Calu3 (cell line): ENCODE results near the gene LTC4S. TPM values are rescaled to one million over a fixed set of nuclear protein-coding genes. Genes with fewer than 3 reads are reported as not detected.
A peak's percentile ranks its signal among the peaks of the same experiment; 100 is the strongest.

Experiments
- BruUV-seq: library from RNA; stranded (reverse); fragments of 400-500 nt; replicated peaks from 2 replicates; lab custom pipeline; 2021; lab: Mats Ljungman, UMichigan
- CTCF ChIA-PET: fragments of 300-600 bp; sonication (Branson Sonifier 250); formaldehyde crosslinking; loops from one replicate; lab custom pipeline; 2022; ENCODE audit warnings: antibody characterized with exemption; lab: Charles Lee
- DNase-seq: peaks from one replicate; pipeline ENCODE4 v3.0.0; 2022
- H3K27ac Mint-ChIP-seq: one replicate; pipeline ENCODE4 v1.8.0; 2022; ENCODE audit warnings: mixed read lengths; ENCODE audit not compliant: unreplicated experiment
- H3K27me3 Mint-ChIP-seq: one replicate; pipeline ENCODE4 v1.8.0; 2022; ENCODE audit warnings: mixed read lengths; ENCODE audit not compliant: unreplicated experiment
- H3K36me3 Mint-ChIP-seq: one replicate; pipeline ENCODE4 v1.8.0; 2022; ENCODE audit warnings: mild to moderate bottlenecking, moderate library complexity, mixed read lengths; ENCODE audit not compliant: insufficient read depth, unreplicated experiment
- H3K4me1 Mint-ChIP-seq: one replicate; pipeline ENCODE4 v1.8.0; 2022; ENCODE audit warnings: mild to moderate bottlenecking, low read depth, mixed read lengths; ENCODE audit not compliant: unreplicated experiment
- H3K4me3 Mint-ChIP-seq: one replicate; pipeline ENCODE4 v1.8.0; 2022; ENCODE audit warnings: mild to moderate bottlenecking, low read depth, moderate library complexity, mixed read lengths; ENCODE audit not compliant: unreplicated experiment
- H3K9me3 Mint-ChIP-seq: one replicate; pipeline ENCODE4 v1.8.0; 2022; ENCODE audit warnings: low read depth, mixed read lengths; ENCODE audit not compliant: unreplicated experiment
- CTCF ChIP-seq: fragments of 200-600 bp; IDR thresholded peaks from one replicate; pipeline ENCODE4 v1.8.0; 2022; ENCODE audit warnings: antibody characterized with exemption; ENCODE audit not compliant: unreplicated experiment
- intact Hi-C: fragments of 100-400 bp; cut with micrococcal nuclease; formaldehyde crosslinking; loops from one replicate; pipeline ENCODE4 v1.10.0; 2022; ENCODE audit not compliant: unreplicated experiment
- total RNA-seq: library from RNA; stranded (reverse); gene quantifications from 2 replicates; pipeline ENCODE4 v1.2.3, GENCODE V29; 2022

The LTC4S gene
- total RNA-seq, 1 experiment from 2014 or later, result 4.9 TPM

DNA sequence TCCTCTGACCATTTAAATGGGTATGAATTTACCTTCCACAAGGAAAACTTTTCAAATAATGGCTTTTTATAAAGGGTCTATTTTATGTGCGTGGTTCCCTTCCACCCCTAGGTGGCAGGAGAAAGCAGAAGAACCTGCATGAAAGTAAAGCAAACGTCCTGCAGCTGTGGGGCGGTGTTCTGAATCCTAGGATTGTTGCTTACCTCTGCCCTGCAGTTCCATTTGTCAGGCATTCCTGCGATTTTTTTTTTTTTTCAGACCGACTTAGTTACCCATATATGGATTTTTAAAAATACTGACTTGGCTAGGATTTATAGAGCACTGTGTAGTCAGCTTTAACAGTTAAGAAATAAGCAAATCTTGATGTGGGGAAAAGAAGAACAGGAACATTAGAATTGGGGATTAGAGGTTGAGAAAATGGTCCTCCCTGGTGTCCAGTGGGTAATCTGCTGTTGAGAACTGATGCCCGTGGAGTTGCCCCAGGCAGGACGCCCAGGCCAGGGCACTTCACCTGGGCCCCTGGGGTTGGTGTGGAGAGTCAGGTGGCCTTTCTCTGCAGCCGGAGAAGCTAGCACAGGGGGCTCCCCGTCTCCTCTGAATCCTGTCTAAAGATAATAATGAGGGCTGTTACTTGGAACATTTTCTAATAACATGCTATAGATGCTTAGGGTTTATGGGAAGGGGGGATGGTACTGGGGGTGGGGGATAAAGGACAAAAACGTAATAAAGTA is 30.4 kb upstream of the LTC4S start:
- Mint-ChIP-seq H3K4me1 (peaks cover 46% of the 10 kb centered on the region), H3K9me3 (no peaks in the 10 kb centered on the region), H3K27me3 (no peaks in the 10 kb centered on the region), H3K4me3 (no peak overlapping the region), H3K36me3 (peaks cover 14% of the 10 kb centered on the region), H3K27ac (no peak overlapping the region)
- intact Hi-C loops, result loop anchor here (1.0 to 5.0 kb wide), 2 partner anchors 59 to 95 kb away; partner anchors contain the start of genes MRNIP and SQSTM1
- DNase-seq, result peak; percentile 76
- BruUV-seq, result no TSS peak
- CTCF ChIA-PET, result interaction anchor here (0.7 to 2.1 kb wide), 8 partner anchors 12 to 328 kb away, joined by 3 to 8 read pairs (median 3); partner anchors contain the start of gene MAML1
- peak; percentile 83 for TF ChIP-seq CTCF

DNA sequence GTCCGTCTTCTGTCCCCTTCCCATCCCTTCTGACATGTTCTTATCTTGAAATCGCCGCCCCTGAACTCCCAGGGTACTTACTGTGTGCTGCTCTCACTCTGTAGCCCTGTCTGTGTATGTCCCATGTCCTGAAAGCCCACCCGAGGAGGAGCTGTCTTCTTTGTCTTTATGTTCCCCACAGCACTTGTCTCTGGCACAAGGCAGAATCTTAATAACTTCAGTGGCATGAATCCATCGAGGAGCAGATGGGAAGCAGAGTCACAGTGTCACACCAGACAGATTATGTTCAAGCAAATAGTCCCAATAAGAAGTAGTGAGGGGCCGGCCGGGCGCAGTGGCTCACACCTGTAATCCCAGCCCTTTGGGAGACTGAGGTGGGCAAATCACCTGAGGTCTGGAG is 29.7 kb upstream of the LTC4S start:
- Mint-ChIP-seq H3K27me3 (no peaks in the 10 kb centered on the region), H3K27ac (no peak overlapping the region), H3K4me1 (peaks cover 46% of the 10 kb centered on the region), H3K36me3 (peaks cover 19% of the 10 kb centered on the region), H3K4me3 (no peak overlapping the region), H3K9me3 (no peaks in the 10 kb centered on the region)
- no peak for DNase-seq
- CTCF ChIA-PET, result interaction anchor here (1.2 to 2.1 kb wide), 3 partner anchors 11 to 69 kb away, joined by 3 to 8 read pairs (median 4); no protein-coding TSS in a partner anchor
- intact Hi-C loops, result loop anchor here (5.0 kb wide), 1 partner anchor 58 kb away; the partner anchor contains the start of gene SQSTM1
- BruUV-seq, result no TSS peak
- TF ChIP-seq CTCF, result no peak

DNA sequence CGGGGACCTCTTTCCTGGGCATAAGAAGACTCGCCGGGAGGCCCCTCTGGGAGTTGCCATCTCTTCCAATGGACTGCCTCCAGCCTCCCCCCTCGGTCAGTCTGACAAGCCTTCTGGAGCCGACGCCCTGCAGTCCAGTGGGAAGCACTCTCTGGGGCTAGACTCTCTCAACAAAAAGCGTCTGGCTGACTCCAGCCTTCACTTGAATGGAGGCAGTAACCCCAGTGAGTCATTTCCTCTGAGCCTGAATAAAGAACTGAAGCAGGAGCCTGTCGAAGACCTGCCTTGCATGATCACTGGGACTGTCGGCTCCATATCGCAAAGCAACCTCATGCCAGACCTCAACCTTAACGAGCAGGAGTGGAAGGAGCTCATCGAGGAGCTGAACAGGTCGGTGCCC is 28.4 kb upstream of the LTC4S start:
- CTCF ChIA-PET, result interaction anchor here (0.6 kb wide), 1 partner anchor 30 kb away, joined by 6 read pairs; no protein-coding TSS in a partner anchor

More for the DNA sequence above, 28.4 kb upstream of the LTC4S start:
- H3K36me3 Mint-ChIP-seq, result peaks cover 28% of the 10 kb centered on the region
- no peaks in the 10 kb centered on the region for H3K27me3 Mint-ChIP-seq
- intact Hi-C loops, result no loop called here
- BruUV-seq, result no TSS peak
- H3K9me3 Mint-ChIP-seq, result no peaks in the 10 kb centered on the region
- H3K4me1 Mint-ChIP-seq, result peaks cover 33% of the 10 kb centered on the region
- no peak for DNase-seq
- H3K27ac Mint-ChIP-seq, result no peak overlapping the region
- no peak overlapping the region for H3K4me3 Mint-ChIP-seq
- TF ChIP-seq CTCF, result no peak
